SHP77 treated with DMSO at 0.1 percent for 48 hours (cell line): ENCODE results near the gene OR5K4.

ENCODE experiments used
- DNase-seq: peaks from one replicate; lab custom pipeline; 2025; lab: John Stamatoyannopoulos, UW

The OR5K4 gene, protein sequence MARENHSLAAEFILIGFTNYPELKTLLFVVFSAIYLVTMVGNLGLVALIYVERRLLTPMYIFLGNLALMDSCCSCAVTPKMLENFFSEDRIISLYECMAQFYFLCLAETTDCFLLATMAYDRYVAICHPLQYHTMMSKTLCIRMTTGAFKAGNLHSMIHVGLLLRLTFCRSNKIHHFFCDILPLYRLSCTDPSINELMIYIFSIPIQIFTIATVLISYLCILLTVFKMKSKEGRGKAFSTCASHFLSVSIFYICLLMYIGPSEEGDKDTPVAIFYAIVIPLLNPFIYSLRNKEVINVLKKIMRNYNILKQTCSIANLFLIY

DNA sequence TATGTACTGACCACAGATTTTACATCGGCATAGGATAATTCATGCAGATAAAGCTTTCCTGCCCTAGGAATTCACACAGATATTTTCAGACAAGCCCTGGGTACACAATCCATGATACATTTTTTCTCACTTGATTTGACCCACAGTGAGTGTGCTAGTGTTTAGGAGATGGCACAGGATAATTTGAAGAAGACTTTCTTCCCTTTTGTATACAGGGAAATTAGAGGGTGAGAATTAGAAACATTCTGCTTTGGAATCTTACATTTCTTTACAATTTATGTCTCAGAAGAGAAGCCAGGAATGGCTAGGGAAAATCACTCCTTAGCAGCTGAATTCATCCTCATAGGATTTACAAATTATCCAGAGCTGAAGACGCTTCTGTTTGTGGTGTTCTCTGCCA lies at the start of gene OR5K4:
TSS of gene OR5K4 (plus strand) at position 301 of the 400 bp plus-strand sequence. CDS start at position 301, 0 bp downstream.
- DNase-seq, result no peak

DNA sequence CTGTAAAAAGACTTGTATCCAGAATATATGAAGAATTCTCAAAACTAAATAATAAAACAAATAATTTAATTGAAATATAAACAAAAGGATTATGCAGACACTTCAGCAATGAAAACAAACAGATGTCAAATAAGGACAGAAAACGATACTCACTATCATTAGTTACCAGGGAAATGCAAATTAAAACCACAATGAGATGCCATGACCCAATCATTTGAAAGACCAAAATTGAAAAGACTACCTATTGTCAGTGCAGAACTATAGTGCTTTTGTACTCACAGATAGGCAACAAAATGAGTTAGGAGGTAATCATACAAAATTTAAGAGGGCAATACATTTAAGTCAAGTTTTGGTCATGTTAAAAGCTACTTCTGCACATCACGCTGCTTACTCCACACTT lies 31.6 kb upstream of the OR5K4 start:
- no peak for DNase-seq

DNA sequence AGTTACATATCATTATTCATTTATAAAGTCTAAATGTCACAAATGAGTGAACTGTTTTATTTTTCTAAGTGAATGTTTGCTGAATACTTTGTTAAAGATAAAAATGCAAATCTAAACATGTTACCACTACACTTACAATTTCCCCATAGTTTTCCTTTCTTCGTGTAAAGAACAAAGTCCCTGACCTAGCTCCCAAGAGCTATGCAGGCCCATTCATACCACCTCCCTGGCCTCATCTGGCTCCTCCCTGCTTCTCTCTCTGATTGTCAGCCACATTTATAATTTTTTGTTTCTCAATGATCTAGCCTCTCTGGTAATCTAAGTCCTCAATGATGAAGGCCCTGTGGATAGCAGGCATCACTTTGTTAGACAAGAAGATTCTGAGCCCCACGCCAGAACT lies 31.0 kb upstream of the OR5K4 start:
- DNase-seq, result no peak

DNA sequence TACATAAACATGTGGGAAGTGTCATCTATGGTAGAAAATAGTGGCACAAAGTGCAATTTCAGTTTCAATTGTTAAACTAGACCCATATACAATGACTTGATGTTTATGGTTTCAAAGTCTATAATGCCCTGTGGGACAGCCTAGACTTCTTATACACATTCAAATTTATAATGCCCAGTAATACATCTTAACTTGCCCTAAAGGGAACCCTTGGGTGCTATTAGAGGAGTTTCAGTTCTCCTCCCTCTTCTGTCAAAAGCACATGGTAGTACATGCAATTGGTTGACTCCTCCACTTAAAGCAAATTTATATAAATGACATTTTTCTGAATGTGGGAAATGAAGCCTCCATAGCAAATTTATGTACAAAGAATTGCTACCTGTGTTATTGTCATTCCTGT lies 30.2 kb upstream of the OR5K4 start:
- DNase-seq, result no peak

DNA sequence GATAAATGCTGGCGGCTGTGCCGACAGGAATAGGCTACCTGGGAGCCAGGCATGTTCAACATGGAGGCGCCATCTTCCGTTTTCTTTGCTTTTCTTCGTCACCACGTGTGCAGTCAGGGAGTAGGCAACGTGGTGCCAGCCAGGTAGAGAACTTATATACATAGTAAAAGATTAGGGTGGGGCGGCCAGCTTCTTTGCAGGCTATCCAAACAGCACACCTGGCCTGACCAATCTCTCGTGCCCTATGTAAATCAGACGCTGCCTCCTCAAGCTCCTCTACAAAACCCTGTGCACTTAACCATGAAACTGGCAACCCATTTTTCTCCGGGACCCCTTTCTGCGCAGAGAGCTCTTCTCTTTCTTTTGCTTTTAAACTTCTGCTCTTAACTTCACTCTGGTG lies 28.6 kb upstream of the OR5K4 start:
- DNase-seq, result no peak

DNA sequence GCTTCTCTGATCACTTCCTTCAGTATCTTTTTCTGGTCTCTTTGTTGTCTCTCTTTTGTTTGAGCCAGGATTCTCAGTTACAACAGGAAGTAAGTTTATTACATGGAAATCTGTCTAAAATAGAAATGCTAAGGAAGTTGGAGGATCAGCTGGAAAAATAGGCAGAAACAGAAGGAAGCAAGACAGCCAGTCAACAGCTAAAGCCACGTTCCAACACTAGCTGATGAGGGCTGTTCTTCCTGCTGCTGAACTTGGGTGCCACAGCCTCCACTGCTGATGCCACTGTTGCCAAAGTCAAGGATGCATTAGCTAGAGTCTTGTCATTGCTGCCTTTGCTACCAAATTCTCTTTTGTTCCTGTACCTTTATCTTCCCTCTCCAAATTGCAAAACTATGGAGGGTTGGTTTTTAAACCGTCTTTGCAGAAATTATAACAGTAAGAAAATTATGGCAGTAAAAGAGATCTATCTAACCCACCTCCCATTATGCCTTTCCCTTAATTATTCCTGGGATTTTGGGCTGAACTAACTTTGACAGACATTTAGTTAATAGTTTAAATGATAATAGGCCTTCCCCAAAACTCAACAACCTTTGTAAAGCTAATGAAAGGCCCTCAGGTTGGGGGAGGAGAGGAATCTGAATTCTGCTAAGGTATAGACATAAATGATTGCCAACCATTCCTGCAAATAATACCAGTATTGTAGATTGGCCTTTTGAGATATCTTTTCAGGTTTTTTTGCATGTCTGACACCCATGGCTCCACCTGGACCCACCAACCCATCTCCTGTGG lies 27.4 kb upstream of the OR5K4 start:
- DNase-seq, result no peak

DNA sequence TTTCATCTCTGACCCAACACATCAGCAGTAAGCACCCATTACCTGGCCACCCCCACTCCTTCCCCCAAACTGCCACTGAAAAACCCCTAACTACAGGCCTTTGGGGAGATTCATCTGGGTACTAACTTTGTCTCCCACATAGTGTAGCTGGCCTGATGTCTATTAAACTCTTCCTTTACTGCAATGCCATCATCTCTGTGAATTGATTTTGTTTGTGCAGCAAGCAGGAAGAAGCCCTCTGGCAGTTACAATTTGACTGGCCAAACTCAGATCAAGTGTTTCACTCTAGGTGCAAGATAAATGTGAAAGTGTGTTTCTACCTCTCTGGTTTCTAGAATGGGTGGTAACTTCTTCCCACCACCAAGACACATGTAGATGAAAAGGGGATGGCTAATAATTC lies 26.7 kb upstream of the OR5K4 start:
- no peak for DNase-seq

DNA sequence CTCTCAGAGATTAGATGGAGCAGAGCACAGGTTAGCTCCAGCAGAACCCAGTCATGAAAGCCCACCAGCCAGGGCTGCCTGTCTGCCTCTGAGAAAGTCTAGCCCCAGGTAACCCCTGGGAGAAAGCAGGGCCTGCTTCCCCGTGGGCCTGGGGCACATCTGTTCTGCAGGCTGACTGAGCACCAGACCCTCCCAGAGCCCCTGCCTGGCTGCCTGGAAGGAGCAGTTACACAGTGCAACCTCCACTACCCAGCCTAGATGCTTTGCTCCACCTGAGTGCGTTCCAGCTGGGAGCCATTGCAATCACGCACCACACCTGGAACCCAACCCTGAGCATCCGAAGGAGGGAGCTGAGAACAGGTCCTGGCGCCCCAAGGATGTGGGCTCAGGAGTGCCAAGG lies 24.7 kb upstream of the OR5K4 start:
- DNase-seq, result no peak

DNA sequence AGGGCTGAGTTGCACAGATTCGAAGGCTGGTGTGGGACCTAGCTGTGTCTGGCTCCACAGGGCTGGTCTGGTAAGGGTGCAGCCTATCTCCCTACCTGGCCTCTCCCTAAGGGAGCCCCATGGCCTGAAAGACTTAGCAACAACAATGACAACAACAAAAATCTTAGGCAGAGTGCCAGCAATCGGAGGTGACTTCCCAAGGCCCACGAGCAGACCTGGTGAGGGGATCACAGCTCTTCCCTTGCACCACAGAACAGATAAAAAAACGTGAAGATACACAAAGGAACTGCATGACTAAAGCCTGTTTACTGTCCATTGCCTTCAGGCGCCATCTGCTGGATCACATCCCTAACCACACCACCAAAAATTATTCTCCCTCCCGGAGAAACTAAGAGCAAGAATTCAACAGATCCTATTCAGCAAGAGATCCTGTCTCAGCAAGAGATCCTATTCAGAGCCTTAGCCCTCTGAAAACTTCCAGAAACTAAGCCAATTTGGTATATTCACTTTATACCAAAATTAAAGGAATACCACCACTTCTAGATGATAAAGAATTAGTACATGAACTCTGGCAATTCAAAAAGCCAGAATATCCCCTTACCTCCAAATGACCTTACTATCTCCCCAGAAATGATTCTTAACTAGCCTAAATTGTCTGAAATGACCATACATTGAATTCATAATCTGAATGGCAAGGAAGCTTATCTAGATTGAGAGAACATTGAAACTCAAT lies 24.1 kb upstream of the OR5K4 start:
- peak; percentile 74 for DNase-seq

DNA sequence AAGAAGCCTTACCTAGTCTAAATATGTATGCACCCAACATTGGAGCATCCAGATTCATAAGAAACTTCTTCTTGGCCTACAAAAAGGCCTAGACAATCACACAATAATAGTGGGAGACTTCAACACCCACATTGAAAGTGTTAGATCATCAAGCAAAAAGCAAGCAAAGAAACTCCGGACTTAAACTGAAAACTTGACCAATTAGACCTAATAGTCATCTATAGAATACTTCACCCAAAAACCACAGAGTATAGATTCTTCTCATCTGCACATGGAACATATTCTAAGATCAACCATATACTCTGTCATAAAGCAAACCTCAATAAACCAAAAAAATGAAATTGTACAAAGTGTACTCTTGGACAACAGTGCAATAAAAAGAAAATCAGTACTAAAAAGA lies 22.3 kb upstream of the OR5K4 start:
- DNase-seq, result no peak

DNA sequence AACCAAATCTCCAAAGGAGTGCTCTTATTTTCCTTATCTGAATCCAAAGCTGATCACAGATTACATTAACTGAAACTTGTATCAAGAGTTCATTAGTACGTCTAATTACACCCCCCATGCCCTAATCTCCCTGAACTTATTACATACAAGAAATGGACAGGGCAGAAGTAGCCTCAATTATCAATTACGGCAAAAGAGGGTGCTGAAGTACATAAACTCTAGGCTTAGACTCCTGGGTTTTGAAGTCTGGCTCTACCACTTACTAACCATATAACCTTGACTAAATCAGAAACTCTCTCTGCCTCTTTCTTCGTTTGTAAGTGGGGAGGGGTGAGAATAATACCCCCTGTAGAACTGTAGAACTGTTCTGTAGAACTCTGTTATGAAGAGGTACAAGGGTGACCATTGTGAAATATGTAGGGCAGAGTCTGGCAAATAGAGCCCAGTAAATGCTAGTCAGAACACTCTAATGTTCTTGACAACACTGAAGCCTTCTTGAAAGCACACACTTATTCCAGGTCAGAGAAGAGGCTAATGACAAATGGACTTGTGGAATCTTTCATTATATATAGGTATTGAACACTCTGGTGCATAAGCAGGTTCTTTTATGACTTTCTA lies 19.6 kb upstream of the OR5K4 start:
- DNase-seq, result no peak

DNA sequence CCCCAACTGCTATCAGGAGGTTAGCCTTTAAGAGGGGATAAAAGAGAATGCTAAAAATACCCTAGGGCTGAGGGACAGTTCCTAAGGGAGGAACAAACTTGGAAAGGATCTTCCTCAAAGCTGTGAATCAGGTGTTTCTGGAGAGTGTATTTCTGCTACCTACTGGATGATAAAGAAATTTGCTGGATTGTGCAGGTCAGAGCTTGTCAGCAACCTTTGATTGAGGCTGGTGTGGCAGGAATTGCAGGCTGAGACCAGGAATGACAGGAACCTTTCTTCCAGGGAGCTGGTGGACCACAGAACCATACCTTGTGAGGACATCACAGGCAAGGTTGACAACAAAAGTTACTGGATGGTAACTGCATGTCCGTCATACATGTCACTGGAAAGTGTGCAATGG lies 14.6 kb upstream of the OR5K4 start:
- no peak for DNase-seq

DNA sequence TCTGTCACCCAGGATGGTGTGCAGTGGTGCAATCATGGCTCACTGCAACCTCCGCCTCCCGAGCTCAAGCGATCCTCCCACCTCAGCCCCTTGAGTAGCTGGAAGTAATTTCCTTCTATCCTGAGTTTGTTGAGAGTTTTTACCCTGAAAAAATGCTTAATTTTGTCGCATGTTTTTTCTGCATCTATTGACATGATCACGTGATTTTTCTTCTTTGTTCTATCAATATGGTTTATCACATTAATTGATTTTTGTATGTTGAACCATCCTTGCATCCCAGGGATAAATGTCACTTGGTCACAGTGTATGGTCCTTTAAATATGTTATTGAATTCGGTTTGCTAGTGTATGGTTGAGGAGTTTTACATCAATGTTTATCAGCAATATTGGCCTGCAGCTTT lies 11.9 kb upstream of the OR5K4 start:
- no peak for DNase-seq

DNA sequence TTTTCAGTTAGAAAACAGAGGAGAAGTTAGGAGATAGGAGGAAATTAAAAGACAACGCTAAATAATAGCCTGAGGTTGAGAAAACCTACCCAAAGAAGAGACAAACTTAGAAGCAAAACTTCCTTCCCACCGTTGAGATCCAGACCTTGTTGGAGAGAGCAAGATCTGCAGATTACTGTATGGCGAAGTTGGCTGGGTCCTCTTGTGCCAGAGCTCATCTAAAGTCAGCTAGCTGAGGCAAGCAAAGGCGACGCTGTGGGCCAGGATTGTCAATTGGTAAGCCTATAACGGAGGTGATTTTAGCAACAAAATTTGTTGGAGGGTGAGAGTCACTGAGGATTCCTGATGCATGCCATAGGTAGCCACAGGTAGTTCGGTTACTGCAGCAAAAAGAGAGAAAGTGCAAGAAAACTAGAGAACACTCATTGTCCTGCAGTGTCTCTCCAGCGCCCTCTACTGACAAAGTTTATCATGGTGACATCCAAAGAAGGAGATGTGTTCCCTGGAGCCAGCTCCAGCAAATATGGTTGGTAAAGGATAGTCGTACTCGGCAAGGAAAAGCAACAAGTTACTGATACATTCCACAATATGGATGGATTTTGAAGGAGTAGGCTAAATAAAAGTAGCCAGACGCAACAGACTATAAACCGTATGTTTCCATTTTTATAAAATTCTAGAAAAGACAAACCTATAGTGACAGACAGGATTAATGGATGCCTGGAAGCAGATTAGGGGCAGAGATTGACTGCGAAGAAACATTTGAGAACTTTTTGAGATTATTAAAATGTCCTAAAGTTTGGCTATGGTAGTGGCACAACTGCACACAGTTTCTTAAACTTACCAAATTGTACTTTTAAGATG lies 9.8 kb upstream of the OR5K4 start:
- peak; percentile 58 for DNase-seq

DNA sequence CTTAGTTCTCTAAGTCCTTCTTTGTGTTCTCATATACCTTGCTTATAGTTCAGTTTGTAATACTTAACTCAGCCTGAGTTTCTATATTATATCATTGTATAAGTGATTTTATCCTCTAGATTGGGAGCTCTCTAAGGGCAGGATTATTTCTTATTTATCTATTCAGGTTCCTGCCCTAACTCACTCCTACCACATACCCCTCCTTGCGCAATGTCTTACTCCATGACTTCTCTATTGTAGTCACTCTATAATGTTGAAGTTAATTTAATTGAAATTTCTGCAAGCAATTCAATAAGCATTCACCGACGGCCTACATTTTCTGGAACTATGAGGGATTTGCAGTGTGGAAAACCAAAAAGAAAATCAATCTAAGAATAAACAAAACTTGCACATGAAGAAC lies 3.6 kb upstream of the OR5K4 start:
- no peak for DNase-seq

DNA sequence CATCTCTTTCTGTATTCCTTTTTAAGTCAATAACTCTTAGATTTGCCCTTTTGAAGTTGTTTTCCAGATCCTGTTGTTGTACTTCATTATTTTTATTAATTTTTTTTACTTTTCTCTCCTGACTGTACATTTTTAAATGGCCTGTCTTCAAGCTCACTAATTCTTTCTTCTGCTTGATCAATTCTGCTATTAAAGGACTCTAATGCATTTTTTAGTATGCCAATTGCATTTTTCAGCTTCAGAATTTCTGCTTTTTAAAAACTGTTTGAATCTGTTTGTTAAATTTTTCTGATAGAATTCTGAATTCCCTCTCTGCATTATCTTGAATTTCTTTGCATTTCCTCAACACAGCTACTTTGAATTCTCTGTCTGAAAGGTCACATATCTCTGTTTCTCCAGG lies 5.6 kb downstream of the OR5K4 start:
- no peak for DNase-seq

DNA sequence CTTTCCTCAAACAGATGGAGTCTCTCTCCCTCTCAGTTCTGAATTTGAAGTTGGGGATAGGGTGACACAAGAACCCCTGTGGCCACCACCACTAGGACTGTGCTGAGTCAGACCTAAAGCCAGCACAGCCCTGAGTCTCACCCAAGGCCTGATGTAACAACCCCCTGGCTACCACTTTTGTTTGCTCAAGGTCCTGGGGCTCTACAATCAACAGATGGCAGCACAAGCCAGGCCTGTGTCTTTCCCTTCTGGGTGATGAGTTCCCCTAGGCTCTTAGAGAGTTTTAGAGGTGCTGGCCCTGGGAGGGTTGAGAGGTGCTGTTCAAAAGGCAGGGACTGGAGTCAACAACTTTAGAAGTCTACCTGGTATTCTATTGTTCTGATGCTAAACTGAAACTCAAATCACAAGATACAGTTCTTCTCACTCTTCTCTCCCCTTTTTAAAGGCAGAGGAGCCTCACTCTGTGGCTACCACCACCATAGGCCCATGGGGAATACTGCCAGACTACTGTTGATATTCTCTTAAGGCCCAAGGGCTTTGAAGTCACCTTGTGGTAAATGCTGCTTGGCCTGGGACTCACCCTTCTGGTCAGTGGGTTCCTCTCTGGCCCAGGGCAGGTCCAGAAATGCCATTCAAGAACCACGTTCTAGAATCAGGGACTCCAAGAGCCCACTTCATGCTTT lies 6.5 kb downstream of the OR5K4 start:
- DNase-seq, result no peak

DNA sequence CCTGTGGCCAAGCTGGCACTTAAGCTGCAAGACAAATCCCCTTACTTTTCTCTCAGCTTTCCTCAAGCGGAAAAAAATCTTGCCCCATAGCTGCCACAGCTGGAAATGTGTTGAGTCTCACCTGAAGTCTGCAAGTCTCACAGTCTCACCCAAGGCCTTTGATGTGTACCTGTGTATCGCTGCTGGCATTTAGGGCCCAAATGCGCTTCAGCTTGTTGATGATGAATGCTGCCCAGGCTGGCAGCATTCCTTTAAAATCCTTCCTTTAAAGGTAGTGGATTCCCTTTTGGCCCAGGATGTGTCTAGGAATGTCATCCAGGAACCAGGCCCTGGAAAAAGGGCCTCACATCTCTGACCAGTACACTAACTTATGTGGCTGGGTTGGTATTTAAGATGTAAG lies 7.0 kb downstream of the OR5K4 start:
- no peak for DNase-seq

DNA sequence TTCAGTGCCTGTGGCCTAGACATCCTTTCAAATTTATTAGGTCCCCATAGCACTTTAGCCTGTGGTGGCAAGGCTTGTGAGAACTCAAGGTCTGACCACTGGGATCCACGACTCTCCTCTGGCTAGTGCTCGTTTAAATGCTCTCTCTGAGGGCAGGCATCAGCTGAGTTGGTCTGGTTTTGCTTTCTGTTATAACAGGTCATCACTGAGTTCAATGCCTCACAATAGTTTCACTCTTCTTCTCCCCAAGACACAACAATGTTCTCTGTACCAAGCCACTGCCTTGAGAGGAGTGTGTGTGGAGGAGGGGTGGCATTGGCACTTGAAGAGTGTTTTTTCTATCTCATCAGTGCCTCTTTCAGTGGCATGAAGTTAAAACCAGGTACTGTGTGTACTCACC lies 7.6 kb downstream of the OR5K4 start:
- DNase-seq, result no peak

DNA sequence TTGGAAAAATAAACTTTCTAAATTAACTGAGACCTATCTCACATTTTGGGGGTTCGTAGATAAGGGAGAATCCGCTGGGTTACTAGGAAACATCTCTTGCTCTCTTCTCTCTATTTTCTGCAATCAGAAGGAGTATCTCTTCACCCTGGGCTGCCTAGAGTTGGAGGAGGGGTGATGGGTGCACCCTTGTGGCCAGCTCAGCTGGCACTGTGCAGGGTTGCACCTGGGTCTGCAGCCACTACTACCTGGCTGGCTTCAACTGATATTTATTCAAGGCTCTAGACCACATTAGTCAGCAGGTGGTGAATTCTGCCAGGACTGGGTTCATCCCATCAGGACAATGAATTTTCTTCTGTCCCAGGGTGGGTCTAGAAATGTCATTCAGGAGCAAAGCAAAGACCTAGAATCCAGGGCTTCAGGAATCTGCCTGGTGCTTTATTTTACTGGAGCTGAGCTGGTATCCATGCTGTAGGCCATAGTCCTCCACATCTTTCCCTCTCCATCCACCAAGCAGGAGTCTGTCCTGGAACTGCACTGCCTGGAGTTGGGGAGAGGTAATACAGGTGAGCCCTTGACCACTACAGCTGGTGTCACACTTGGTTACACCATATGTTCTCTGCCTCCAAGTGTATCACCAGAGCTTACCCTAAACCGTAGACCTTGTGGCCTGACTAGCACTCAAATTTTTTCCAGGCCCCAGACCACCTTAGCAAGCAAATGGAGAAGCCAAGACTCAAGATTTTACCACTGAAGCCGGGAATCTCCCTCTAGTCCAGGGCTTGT lies 14.0 kb downstream of the OR5K4 start:
- DNase-seq, result no peak
